Glomerular endothelial cell (primary cell): Measurements from ENCODE around the gene SAMD10. TPM values are rescaled to one million over a fixed set of nuclear protein-coding genes. Genes with fewer than 3 reads are reported as not detected.

Source experiments
- DNase-seq: peaks from one replicate; pipeline ENCODE4 v3.0.0-alpha.2; 2011; ENCODE audit warnings: low read depth, low spot score; ENCODE audit errors: extremely low read depth
- total RNA-seq: library from RNA; depleted of rRNA; stranded (reverse); fragments of >200 nt; gene quantifications from 2 replicates; pipeline ENCODE4 v1.2.3, GENCODE V29; 2015

The SAMD10 gene
- total RNA-seq, 1 donor from 2014 or later: 8.3 TPM

- no peak for DNase-seq
Measured at GRCh38 chr20:63957690-63958441, 21.6 kb downstream of the SAMD10 start.

DNA sequence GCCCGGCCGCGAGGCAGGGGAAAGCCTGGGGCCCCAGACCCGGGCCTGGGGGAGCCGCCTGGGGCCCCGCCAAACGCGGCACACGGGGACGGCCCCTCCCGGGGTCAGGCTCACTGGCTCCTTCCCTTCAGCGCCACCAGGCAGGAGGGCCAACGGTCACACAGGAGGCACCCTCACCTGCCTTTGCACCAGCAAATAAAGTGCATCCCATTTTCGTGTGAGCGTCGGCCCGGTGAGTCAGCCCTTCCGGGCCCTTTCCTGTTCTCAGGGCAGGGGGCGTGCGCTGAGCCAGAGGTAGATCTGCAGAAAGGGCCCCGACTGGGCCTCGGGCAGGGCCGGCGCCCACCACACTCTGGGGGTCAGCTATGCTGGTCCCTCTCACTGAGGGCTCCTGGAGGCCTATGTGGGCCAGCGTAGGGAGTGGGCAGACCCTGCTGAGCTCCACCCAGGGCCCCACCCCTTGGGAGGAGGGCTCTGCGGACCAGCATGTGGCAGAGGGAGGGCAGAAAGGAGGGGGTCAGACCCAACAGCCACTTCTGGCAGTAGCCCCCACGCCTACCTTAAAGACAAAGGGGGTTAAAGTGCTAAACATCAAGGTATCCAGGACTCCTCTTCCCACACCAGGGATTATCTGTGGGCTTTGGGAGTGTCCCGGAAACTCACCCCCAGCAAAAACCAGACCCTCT is 22.3 kb downstream of the SAMD10 start:
- no peak for DNase-seq

DNA sequence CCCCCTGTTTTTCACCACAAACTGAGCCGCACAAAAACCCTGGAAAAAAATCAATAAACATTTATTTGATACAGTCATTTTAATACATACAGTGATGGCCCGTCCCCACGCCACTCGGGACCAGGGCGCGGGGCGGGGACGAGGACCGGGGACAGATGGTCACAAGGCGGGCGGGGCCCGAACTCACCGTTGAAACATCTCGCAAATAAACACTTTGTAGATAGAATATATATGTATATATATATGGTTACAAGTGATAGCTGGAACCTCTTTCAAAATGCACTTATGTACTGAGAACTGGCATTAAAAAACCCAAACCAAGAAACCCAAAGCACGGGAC is 22.8 kb downstream of the SAMD10 start:
- DNase-seq: no peak

DNA sequence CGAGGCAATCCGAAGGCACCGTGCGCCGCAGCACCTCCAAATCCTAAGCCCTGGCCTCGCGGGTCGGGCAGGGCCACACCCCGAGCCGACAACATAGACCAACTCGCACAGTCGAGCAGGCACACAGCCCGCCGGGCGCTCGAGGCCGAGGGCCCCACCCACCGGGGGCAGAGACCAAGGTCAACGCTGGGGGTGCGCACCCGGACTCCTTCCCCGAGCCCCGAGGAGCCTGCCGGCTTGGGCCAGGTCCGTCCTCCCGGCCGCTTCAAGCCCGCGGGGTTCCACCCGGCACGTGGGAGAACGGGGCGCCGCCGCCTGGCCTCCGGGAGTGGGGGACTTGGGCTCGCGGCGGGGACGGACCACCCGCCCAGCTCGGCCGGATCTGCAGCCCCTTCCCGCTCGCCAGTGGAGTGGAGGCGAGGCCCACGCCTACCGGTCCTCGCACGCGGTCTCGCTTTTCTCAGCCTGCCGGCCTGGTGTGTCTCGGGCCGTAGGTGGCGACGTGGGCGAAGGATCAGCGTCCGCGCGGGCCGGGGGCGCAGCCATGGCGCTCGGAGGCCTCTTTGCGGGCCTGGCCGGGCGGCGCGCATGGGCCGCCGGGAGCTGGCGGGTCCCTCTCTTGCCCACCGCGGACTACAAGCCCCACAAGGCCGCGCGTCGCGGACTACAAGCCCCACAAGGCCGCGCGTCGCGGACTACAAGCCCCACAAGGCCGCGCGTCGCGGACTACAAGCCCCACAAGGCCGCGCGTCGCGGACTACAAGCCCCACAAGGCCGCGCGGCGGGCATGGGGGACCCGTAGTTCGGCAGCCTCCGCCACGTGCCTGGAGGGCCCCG is 23.4 kb downstream of the SAMD10 start, which contains the start of gene UCKL1:
Gene UCKL1, minus strand, starts transcription at position 590 of the 837 bp plus-strand sequence. Its CDS starts 44 bp downstream, at position 546.
- DNase-seq: peak; percentile 39

DNA sequence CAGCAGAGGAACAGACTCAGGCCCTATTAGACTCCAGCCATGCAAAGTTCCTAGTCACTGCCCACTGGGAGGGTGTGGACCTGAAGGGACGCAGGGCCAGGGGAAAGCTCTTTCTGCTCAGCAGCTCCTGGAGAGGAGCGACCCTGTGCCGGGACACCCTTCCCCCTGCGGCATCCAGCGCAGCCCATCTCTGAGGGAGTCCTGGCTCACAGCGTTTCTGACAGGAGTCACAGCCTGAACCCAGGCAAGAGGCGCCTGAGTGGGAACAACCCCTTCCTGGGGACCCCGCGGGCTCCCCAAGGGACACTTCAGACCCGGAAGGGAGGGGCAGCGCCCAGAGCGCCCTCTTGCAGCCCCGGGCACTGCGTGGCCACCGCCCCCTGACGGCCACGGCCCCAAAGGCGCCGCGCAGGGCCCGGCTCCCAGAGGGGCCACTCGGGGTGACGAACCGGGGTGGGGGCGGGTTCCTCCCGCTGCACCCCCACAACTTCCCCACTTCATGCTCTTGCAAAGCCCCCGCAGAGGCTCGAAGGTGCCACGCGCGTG is 24.1 kb downstream of the SAMD10 start:
- no peak for DNase-seq

DNA sequence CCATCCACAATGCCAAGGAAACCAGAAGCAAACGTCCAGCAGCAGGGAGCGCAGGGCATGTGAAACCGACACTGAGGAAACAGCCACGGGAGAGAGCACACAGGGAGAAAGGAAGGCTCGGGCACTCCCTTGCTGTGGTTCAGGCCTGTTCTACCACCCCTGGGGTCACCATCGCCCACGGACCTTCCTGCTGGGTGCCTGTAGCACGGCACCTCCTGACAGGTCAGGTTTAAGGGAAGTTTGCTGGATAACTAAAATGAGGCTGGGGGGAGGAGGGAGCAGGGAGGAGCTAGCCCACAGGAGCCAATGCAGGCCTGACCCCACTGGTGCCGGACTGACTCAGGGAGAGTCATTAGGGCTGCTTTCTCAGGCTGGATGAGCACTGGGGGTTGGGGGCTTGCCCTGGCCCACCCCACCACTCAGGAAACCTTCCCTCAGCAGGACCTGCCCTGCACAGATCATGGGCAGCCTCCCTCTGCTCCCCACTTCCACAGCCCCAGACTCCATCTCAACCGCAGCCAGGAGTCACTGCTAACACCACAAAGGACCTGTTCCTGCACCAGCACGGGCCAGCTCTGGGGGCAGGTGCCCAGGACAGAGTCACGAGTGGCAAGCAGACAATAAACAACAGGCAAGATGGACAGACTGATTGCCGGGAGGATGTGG is 25.5 kb downstream of the SAMD10 start:
- DNase-seq: no peak

GRCh38 chr20:63952769-63953168 is 26.7 kb downstream of the SAMD10 start:
- no peak for DNase-seq

- no peak for DNase-seq
Measured at GRCh38 chr20:63952210-63952535, 27.3 kb downstream of the SAMD10 start.

DNA sequence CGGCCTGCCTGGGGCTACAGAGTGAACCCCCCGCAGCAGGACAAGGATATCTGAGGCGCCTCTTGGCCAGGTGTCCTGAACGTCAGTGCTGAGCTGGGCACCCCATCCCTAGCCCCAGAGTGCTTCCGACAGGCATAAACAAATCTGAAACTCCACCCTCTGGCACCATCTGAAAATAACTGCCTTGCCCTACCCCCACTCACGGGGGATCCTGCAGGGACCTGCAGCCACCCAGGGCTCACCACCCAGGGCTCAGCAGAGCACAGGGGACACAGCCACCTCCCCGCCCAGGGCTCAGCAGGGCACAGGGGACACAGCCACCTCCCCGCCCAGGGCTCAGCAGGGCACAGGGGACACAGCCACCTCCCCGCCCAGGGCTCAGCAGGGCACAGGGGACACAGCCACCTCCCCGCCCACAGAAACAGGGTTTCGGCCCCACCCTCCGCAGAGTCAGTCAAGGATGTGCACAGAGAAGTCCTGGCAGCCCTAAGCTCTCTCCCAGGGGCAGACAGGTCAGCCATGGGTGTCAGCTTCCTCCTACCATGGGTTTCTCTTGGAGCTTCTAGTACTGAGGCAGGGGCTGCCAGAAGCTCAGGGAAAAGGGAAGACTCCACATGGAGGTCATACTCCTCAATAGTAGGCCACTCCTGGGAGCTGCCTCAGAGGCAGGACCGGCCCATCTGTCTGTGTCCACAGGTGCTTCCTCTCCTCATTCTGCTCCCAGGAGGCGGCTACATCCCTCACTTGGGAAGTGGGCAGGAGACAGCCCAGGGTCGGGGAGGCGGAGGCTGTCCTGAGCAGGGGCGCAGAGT is 27.8 kb downstream of the SAMD10 start:
- no peak for DNase-seq

- no peak for DNase-seq
Measured at GRCh38 chr20:63950701-63951397, 28.6 kb downstream of the SAMD10 start.

DNA sequence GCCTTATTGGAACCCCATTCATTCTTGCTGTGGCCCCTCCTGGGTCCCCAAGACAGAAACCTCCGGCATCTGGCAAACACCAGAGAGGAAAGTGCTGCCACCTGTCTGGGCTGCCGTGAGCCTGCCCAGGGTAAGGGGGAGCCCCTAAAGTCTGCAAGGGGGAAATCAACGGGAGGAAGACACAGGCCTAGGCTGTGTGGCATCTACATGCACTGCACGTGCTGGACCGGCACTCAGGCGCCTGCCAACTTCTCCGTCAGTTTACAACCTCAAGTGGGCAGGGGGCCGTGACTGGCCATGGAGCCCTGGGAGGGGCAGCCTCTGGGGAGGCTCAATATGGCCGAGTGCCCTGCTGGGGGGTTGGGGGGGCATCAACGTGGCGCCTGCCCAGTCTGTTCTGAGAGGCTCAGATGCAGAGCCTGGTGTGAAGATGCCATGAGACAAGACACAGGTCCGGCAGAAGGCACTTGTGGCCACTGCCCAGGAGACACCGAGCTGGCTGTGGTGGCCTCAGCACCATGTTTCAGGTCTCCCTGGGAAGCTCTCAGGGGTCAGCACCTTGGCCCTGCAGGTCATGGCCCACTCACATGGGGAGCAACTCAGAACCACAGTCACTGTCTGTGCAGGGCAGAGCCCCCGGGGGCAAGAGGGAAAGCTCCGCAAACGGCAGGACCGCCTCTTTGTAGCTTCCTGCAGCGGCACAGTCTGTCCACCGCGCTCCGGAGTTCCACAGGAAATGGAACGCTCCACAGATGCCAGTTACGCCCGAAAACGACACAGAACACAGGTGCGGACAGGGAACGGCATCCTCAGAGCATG is 31.6 kb downstream of the SAMD10 start:
- no peak for DNase-seq

DNA sequence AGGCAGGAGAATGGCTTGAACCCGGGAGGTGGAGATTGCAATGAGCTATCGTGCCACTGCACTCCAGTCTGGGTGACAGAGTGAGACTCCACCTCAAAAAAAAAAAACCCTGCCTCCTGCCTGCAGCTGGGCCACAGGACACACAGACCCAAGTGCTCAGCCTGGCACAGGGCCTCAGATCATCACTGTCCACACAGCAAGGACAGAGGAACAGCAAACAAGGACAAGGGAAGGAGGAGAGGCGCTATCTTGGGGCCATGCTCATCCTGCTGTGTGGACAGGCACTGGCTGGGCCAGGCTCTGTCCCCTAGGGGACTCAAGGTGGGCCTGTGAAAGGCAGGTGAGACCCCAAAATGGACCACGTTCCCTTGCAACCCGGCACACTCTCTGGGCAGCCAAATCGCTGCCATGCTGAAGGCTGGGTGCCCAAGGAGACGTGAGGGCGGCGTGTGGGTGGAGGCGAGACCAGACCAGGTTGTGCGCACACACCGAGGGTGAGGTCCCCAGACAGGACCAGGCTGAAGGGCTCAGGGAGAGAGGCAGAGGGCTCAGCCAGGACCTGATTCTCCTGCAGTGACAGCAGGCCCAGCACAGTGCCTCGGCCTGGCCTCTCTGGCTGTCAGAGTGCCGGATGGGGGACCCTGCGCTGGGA is 32.3 kb downstream of the SAMD10 start:
- no peak for DNase-seq

- no peak for DNase-seq
Measured at GRCh38 chr20:63945921-63946920, 33.2 kb downstream of the SAMD10 start.

- no peak for DNase-seq
Measured at GRCh38 chr20:63945031-63945658, 34.3 kb downstream of the SAMD10 start.

GRCh38 chr20:63944078-63944941 is 35.1 kb downstream of the SAMD10 start:
- no peak for DNase-seq

DNA sequence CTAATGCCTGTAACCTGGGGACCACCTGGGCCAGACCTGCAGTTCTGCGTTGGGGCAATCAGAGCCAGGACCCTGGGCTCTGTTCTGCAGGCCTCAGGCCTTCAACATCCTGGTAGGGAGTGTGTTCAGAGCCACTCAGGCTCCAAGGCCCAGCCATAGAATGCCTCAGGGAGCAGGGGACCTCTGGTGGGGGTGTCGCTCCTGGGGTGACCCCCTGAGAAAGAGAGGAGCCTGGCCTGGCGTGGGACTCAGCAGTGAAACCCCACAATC is 35.7 kb downstream of the SAMD10 start:
- DNase-seq: no peak
